Ishikawa (cell line): ENCODE results near the gene SCAND1.

ENCODE experiments used
- CEBPB ChIP-seq: IDR thresholded peaks from 2 replicates; pipeline ENCODE4 v1.6.1; 2012
- CREB1 ChIP-seq: IDR thresholded peaks from 2 replicates; pipeline ENCODE4 v1.6.1; 2012; ENCODE audit warnings: low read depth
- EGR1 ChIP-seq: IDR thresholded peaks from 2 replicates; pipeline ENCODE4 v1.6.1; 2012
- EP300 ChIP-seq: IDR thresholded peaks from 2 replicates; pipeline ENCODE4 v1.6.1; 2012; ENCODE audit warnings: borderline replicate concordance
- MAX ChIP-seq: IDR thresholded peaks from 2 replicates; pipeline ENCODE4 v1.6.1; 2012
- NFIC ChIP-seq: IDR thresholded peaks from 2 replicates; pipeline ENCODE4 v1.6.1; 2012
- RAD21 ChIP-seq: IDR thresholded peaks from 2 replicates; pipeline ENCODE4 v1.6.1; 2012; ENCODE audit warnings: low read depth
- TAF1 ChIP-seq: IDR thresholded peaks from 2 replicates; pipeline ENCODE4 v1.6.1; 2012; ENCODE audit warnings: low read depth, mild to moderate bottlenecking
- TCF12 ChIP-seq: IDR thresholded peaks from 2 replicates; pipeline ENCODE4 v1.6.1; 2012; ENCODE audit warnings: low read depth
- TEAD4 ChIP-seq: IDR thresholded peaks from 2 replicates; pipeline ENCODE4 v1.6.1; 2012
- YY1 ChIP-seq: IDR thresholded peaks from 2 replicates; pipeline ENCODE4 v1.6.1; 2012; ENCODE audit warnings: low read depth
- ZBTB7A ChIP-seq: IDR thresholded peaks from 2 replicates; pipeline ENCODE4 v1.6.1; 2012; ENCODE audit warnings: low read depth
- TF ChIP-seq, protein P1 (sequence below): IDR thresholded peaks from 2 replicates; pipeline ENCODE4 v1.6.1; 2012; ENCODE audit warnings: low read depth, mild to moderate bottlenecking

DNA sequence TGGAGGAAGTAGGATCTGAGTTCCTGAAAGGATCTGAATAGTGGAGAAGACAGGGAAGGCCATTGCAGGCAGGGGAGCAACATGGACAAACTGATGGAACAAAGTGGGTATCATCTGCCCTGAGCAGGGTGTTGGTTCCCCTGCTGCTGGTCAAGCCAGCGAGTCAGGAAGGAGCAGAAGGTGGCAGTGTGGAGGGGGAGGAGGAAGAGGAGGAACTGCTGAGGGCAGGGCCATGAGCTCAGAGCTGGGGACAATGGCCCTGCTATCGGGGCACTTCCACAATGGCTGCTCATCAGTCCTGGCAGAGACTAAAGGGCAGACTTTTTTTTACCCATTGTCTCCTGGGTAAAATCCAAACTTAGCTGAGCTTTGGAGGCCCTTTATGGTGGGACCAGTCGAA, 27.7 kb upstream of the SCAND1 start:
- TF ChIP-seq NFIC, result no peak
- TF ChIP-seq TAF1, result no peak
- TF ChIP-seq RAD21, result no peak
- TF ChIP-seq CEBPB, result no peak
- TF ChIP-seq YY1, result no peak
- TF ChIP-seq, protein P1, sequence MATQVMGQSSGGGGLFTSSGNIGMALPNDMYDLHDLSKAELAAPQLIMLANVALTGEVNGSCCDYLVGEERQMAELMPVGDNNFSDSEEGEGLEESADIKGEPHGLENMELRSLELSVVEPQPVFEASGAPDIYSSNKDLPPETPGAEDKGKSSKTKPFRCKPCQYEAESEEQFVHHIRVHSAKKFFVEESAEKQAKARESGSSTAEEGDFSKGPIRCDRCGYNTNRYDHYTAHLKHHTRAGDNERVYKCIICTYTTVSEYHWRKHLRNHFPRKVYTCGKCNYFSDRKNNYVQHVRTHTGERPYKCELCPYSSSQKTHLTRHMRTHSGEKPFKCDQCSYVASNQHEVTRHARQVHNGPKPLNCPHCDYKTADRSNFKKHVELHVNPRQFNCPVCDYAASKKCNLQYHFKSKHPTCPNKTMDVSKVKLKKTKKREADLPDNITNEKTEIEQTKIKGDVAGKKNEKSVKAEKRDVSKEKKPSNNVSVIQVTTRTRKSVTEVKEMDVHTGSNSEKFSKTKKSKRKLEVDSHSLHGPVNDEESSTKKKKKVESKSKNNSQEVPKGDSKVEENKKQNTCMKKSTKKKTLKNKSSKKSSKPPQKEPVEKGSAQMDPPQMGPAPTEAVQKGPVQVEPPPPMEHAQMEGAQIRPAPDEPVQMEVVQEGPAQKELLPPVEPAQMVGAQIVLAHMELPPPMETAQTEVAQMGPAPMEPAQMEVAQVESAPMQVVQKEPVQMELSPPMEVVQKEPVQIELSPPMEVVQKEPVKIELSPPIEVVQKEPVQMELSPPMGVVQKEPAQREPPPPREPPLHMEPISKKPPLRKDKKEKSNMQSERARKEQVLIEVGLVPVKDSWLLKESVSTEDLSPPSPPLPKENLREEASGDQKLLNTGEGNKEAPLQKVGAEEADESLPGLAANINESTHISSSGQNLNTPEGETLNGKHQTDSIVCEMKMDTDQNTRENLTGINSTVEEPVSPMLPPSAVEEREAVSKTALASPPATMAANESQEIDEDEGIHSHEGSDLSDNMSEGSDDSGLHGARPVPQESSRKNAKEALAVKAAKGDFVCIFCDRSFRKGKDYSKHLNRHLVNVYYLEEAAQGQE, result no peak
- TF ChIP-seq MAX, result no peak
- no peak for TF ChIP-seq EP300
- no peak for TF ChIP-seq CREB1
- TF ChIP-seq TEAD4, result no peak
- no peak for TF ChIP-seq TCF12
- TF ChIP-seq ZBTB7A, result no peak
- no peak for TF ChIP-seq EGR1
